Spleen (tissue), 7 donors: ENCODE measurements around the gene DENND1B.

Experiments
- CTCF ChIP-seq, 11 experiments: fragments of 200-600 bp in 7 of 11; fragments of 450-650 bp in 4 of 11; sonication (generic) in 4 of 11; IDR thresholded peaks in 8 of 11; conservative IDR thresholded peaks in 3 of 11; 1 replicate in 7 of 11; 2 replicates in 4 of 11; pipeline versions ENCODE4 v1.4.0 to v1.8.0; 2016 to 2021; ENCODE audit warnings: antibody characterized with exemption in 11 of 11, inconsistent platforms in 4 of 11, mild to moderate bottlenecking in 1 of 11
- POLR2A ChIP-seq, 3 donors: fragments of 450-650 bp; IDR thresholded peaks; one replicate each; pipeline ENCODE4 v1.5.1; 2017; ENCODE audit warnings: antibody characterized with exemption in 3 of 3, mild to moderate bottlenecking in 1 of 3
- donor health status: DM: no; HTN: no; CAD: no; lungs with moderate emphysema.
- donor health status: DM: no; HTN: no; CAD: no.
- donor health status: DM: no; HTN: no; CAD: no.

GRCh38 chr1:197744979-197745378 is 30.3 kb downstream of the DENND1B start:
- no peak for TF ChIP-seq CTCF (IDR thresholded peaks at IDR 0.05 in 8 of 11, conservative IDR thresholded peaks at IDR 0.05 in 3 of 11)
- no peak for TF ChIP-seq POLR2A (IDR thresholded peaks at IDR 0.05)
